ENCODE results near the gene NAALADL2. TPM values are rescaled to one million over a fixed set of nuclear protein-coding genes. Genes with fewer than 3 reads are reported as not detected.

Gene NAALADL2
- total RNA-seq, 1 experiment from 2014 or later, result 1.6 TPM

DNA sequence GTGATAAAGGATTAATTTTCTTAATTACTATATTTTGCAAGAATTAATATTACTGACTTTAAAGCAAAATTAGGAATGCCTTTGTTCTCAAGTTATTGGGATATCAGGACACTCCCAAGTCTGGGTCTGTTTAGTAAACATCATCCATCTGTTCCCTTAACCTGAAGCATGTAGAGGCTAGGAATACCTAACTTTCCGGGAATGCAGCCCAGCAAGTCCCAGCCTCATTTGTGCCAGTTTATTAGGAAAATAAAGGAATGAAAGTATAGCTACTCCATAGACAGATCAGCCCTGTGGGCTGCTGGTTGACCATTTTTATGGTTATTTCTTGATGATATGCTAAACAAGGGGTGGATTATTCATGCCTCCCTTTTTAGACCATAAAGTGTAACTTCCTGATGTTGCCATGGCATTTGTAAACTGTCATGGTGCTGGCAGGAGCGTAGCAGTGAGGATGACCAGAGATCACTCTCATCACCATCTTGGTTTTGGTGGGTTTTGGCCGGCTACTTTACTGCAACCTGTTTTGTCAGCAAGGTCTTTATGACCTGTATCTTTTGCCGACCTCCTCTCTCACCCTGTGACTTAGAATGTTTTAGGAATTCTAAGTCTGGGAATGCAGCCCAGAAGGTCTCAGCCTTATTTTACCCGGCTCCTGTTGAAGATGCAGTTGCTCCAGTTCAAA, 540.2 kb downstream of the NAALADL2 start:
- no CpG with 5 or more reads among the region's 5 CpGs for WGBS (ENCODE audit: extremely low coverage, insufficient read length, low lambda C conversion rate)
- Mint-ChIP-seq H3K4me3 (no peak overlapping the region), H3K36me3 (ENCODE audit: insufficient read depth in 1 of 3, low read depth in 3 of 3) (peaks cover 0 to 2% (median 0%) of the 10 kb centered on the region in 3 experiments; a peak in 1 of 7 replicates), H3K27me3 (ENCODE audit: low read depth) (no peaks in the 10 kb centered on the region), H3K4me1 (peaks cover 14 to 15% of the 10 kb centered on the region in 2 experiments; a peak in 3 of 4 replicates), H3K27ac (peak overlapping the region in 1 of 3 experiments; percentile 20; a peak in 1 of 7 replicates), H3K9me3 (peaks cover 0 to 2% of the 10 kb centered on the region in 2 experiments; a peak in 1 of 5 replicates)
- H3K18ac ChIP-seq (ENCODE audit: insufficient read length, low read depth, low read length), result no peak overlapping the region
- H2BK120ac ChIP-seq (ENCODE audit: low read depth, low read length, poor library complexity, severe bottlenecking), result no peak overlapping the region
- no peak overlapping the region for H2BK5ac ChIP-seq (ENCODE audit: insufficient read length, low read length)
- H2BK15ac ChIP-seq (ENCODE audit: low read depth, low read length), result no peak overlapping the region
- no peak overlapping the region for H3T11ph ChIP-seq (ENCODE audit: low read length)
- H3K4ac ChIP-seq (ENCODE audit: low read depth, low read length), result no peak overlapping the region
- peak overlapping the region; percentile 35 for H2BK12ac ChIP-seq (ENCODE audit: insufficient read length, low read depth, low read length)
- H4K8ac ChIP-seq (replicated peaks; ENCODE audit: insufficient read length, low read depth, low read length), result no peak overlapping the region
- H3K14ac ChIP-seq (ENCODE audit: insufficient read depth, low read length), result no peak overlapping the region
- DNase-seq, result no peak
- H3K27ac ChIP-seq (ENCODE audit: insufficient read length, low read depth, low read length), result no peak overlapping the region
- H4K20me1 ChIP-seq (ENCODE audit: control insufficient read depth, insufficient read depth, insufficient read length), result no peaks in the 10 kb centered on the region
- H3K56ac ChIP-seq (ENCODE audit: insufficient read length, low read depth, low read length), result no peak overlapping the region
- no peaks in the 10 kb centered on the region for H3K27me3 ChIP-seq (ENCODE audit: insufficient read depth, low read length)
- no peaks in the 10 kb centered on the region for H3K23me2 ChIP-seq (ENCODE audit: insufficient read length, low read depth, low read length, poor library complexity, severe bottlenecking)
- H3K9ac ChIP-seq (ENCODE audit: extremely low read depth, insufficient read length, low read length), result no peak overlapping the region
- H2BK20ac ChIP-seq (ENCODE audit: low read depth, low read length, poor library complexity, severe bottlenecking), result no peak overlapping the region
- H2AFZ ChIP-seq (ENCODE audit: low read length), result no peak overlapping the region
- no peak overlapping the region for H2AK5ac ChIP-seq (ENCODE audit: insufficient read length, low read length)
- TF ChIP-seq, protein P1, sequence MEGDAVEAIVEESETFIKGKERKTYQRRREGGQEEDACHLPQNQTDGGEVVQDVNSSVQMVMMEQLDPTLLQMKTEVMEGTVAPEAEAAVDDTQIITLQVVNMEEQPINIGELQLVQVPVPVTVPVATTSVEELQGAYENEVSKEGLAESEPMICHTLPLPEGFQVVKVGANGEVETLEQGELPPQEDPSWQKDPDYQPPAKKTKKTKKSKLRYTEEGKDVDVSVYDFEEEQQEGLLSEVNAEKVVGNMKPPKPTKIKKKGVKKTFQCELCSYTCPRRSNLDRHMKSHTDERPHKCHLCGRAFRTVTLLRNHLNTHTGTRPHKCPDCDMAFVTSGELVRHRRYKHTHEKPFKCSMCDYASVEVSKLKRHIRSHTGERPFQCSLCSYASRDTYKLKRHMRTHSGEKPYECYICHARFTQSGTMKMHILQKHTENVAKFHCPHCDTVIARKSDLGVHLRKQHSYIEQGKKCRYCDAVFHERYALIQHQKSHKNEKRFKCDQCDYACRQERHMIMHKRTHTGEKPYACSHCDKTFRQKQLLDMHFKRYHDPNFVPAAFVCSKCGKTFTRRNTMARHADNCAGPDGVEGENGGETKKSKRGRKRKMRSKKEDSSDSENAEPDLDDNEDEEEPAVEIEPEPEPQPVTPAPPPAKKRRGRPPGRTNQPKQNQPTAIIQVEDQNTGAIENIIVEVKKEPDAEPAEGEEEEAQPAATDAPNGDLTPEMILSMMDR (conservative IDR thresholded peaks at IDR 0.05), result no peak
- no peak overlapping the region for H4K91ac ChIP-seq (ENCODE audit: insufficient read length, low read depth, low read length)
- H4K5ac ChIP-seq (ENCODE audit: insufficient read length, low read depth, low read length), result no peak overlapping the region
- no peak overlapping the region for H3K4me2 ChIP-seq (ENCODE audit: insufficient read depth, insufficient read length, low read length)
- no peak overlapping the region for H3K23ac ChIP-seq (ENCODE audit: insufficient read length, low read depth, low read length)
- no peaks in the 10 kb centered on the region for H3K9me3 ChIP-seq (ENCODE audit: control insufficient read depth, low read depth, low read length)
- H3K4me1 ChIP-seq (ENCODE audit: insufficient read depth, low read length), result no peaks in the 10 kb centered on the region; the same call in 1 of the 2 replicates
- H3K79me2 ChIP-seq (ENCODE audit: insufficient read depth, low read length), result no peaks in the 10 kb centered on the region
- H3K79me1 ChIP-seq (ENCODE audit: insufficient read depth, low read depth, low read length, poor library complexity, severe bottlenecking), result no peaks in the 10 kb centered on the region

Measured in H9 (cell line).